ENCODE measurements around the gene FLYWCH2.

GRCh38 chr16:2867987-2868789 is 14.8 kb upstream of the FLYWCH2 start:
- TF ChIP-seq POLR2AphosphoS5 (IDR thresholded peaks at IDR 0.05; ENCODE audit: low read depth, low read length) = peak; percentile 93
- TF ChIP-seq POLR2A (IDR thresholded peaks at IDR 0.05; ENCODE audit: borderline replicate concordance, extremely low read depth, insufficient read depth, insufficient read length) = peak; percentile 90
- peak; percentile 95 to 96 (median 96) for TF ChIP-seq CTCF (IDR thresholded peaks at IDR 0.05 in 2 of 3, conservative IDR thresholded peaks at IDR 0.05 in 1 of 3; ENCODE audit: borderline replicate concordance in 1 of 3, insufficient read depth in 1 of 3, low read depth in 2 of 3, low read length in 2 of 3)
- TF ChIP-seq ZNF274 (IDR thresholded peaks at IDR 0.05; ENCODE audit: low read depth, low read length) = no peak
- TF ChIP-seq, protein P1, sequence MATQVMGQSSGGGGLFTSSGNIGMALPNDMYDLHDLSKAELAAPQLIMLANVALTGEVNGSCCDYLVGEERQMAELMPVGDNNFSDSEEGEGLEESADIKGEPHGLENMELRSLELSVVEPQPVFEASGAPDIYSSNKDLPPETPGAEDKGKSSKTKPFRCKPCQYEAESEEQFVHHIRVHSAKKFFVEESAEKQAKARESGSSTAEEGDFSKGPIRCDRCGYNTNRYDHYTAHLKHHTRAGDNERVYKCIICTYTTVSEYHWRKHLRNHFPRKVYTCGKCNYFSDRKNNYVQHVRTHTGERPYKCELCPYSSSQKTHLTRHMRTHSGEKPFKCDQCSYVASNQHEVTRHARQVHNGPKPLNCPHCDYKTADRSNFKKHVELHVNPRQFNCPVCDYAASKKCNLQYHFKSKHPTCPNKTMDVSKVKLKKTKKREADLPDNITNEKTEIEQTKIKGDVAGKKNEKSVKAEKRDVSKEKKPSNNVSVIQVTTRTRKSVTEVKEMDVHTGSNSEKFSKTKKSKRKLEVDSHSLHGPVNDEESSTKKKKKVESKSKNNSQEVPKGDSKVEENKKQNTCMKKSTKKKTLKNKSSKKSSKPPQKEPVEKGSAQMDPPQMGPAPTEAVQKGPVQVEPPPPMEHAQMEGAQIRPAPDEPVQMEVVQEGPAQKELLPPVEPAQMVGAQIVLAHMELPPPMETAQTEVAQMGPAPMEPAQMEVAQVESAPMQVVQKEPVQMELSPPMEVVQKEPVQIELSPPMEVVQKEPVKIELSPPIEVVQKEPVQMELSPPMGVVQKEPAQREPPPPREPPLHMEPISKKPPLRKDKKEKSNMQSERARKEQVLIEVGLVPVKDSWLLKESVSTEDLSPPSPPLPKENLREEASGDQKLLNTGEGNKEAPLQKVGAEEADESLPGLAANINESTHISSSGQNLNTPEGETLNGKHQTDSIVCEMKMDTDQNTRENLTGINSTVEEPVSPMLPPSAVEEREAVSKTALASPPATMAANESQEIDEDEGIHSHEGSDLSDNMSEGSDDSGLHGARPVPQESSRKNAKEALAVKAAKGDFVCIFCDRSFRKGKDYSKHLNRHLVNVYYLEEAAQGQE (IDR thresholded peaks at IDR 0.05; ENCODE audit: low read depth) = no peak
- TF ChIP-seq CEBPB (IDR thresholded peaks at IDR 0.05; ENCODE audit: low read depth) = no peak
- peak; percentile 44 for TF ChIP-seq SP1 (IDR thresholded peaks at IDR 0.05; ENCODE audit: low read depth)
- peak; percentile 74 for TF ChIP-seq SIN3A (IDR thresholded peaks at IDR 0.05; ENCODE audit: low read depth)
- TF ChIP-seq JUND (IDR thresholded peaks at IDR 0.05) = no peak
- TF ChIP-seq MAX (IDR thresholded peaks at IDR 0.05) = peak; percentile 43; the same call in 1 of the 2 replicates
- peak; percentile 96 for TF ChIP-seq YY1 (IDR thresholded peaks at IDR 0.05; ENCODE audit: extremely low read depth, insufficient replicate concordance, low read depth, low read length)
